PC-3 (cell line): ENCODE data around the gene SLAMF6. TPM values are rescaled to one million over a fixed set of nuclear protein-coding genes. Genes with fewer than 3 reads are reported as not detected.

Source experiments
- ATAC-seq: fragments of 200-7000 bp; cut with Tn5 transposase; 2 replicates; pipeline ENCODE4 v1.9.1; 2020; ENCODE audit warnings: mild to moderate bottlenecking, moderate library complexity
- BruUV-seq: library from RNA; stranded (reverse); fragments of 400-500 nt; replicated peaks from 2 replicates; lab custom pipeline; 2021; lab: Mats Ljungman, UMichigan
- CTCF ChIA-PET: fragments of 300-600 bp; sonication (Branson Sonifier 250); formaldehyde crosslinking; loops from one replicate; lab custom pipeline; 2022; ENCODE audit warnings: antibody characterized with exemption; lab: Charles Lee
- POLR2A ChIA-PET: fragments of 300-600 bp; sonication (Branson Sonifier 250); formaldehyde crosslinking; loops from one replicate; lab custom pipeline; 2022; ENCODE audit warnings: antibody characterized with exemption; ENCODE audit not compliant: unreplicated experiment; lab: Charles Lee
- DNase-seq: peaks from one replicate; pipeline ENCODE4 v3.0.0-alpha.2; 2015
- H2AFZ ChIP-seq: fragments of 300-600 bp; sonication (generic); 2 replicates; pipeline ENCODE4 v1.6.0; 2016; ENCODE audit warnings: antibody characterized with exemption, low read length
- H3F3A ChIP-seq: fragments of 300-600 bp; sonication (generic); one replicate; pipeline ENCODE4 v1.6.0; 2017; ENCODE audit warnings: antibody characterized with exemption, low read length, control low read depth, mild to moderate bottlenecking; ENCODE audit not compliant: unreplicated experiment
- H3K27ac ChIP-seq: fragments of 300-600 bp; sonication (generic); 2 replicates; pipeline ENCODE4 v1.5.1; 2016; ENCODE audit warnings: mild to moderate bottlenecking, low read length
- H3K27me3 ChIP-seq: fragments of 300-600 bp; sonication (generic); 2 replicates; pipeline ENCODE4 v1.6.1; 2016; ENCODE audit warnings: low read length, mixed read lengths
- H3K36me3 ChIP-seq: fragments of 300-600 bp; sonication (generic); 2 replicates; pipeline ENCODE4 v1.6.1; 2016; ENCODE audit warnings: low read depth, mixed run types, low read length, mixed read lengths
- H3K4me1 ChIP-seq: fragments of 300-600 bp; sonication (generic); 2 replicates; pipeline ENCODE4 v1.5.1; 2016; ENCODE audit warnings: low read length; ENCODE audit not compliant: insufficient read depth
- H3K4me2 ChIP-seq: fragments of 300-600 bp; sonication (generic); 2 replicates; pipeline ENCODE4 v1.6.0; 2016; ENCODE audit warnings: low read length
- H3K4me3 ChIP-seq: fragments of 300-600 bp; sonication (generic); 2 replicates; pipeline ENCODE4 v1.5.1; 2016; ENCODE audit warnings: mild to moderate bottlenecking, low read length, mixed read lengths
- H3K79me2 ChIP-seq: fragments of 300-600 bp; sonication (generic); 2 replicates; pipeline ENCODE4 v1.6.1; 2017; ENCODE audit warnings: low read length, mixed read lengths
- H3K9ac ChIP-seq: fragments of 300-600 bp; sonication (generic); 2 replicates; pipeline ENCODE4 v1.6.0; 2016; ENCODE audit warnings: mild to moderate bottlenecking, low read length
- H3K9me2 ChIP-seq: fragments of 300-600 bp; sonication (generic); replicated peaks from 2 replicates; pipeline ENCODE4 v1.6.1; 2016; ENCODE audit warnings: mixed run types, low read length, mixed read lengths
- H3K9me3 ChIP-seq: fragments of 300-600 bp; sonication (generic); 2 replicates; pipeline ENCODE4 v1.6.1; 2016; ENCODE audit warnings: low read length, mixed read lengths
- H4K20me1 ChIP-seq: fragments of 300-600 bp; sonication (generic); 2 replicates; pipeline ENCODE4 v1.6.1; 2016; ENCODE audit warnings: low read length, mixed read lengths
- CTCF ChIP-seq: fragments of 300-600 bp; sonication (generic); conservative IDR thresholded peaks from 2 replicates; pipeline ENCODE4 v1.5.1; 2017; ENCODE audit warnings: antibody characterized with exemption, low read depth, mild to moderate bottlenecking, low read length
- EZH2 ChIP-seq: fragments of 300-600 bp; sonication (generic); IDR thresholded peaks from one replicate; pipeline ENCODE4 v1.6.1; 2017; ENCODE audit warnings: antibody characterized with exemption, mild to moderate bottlenecking, low read length; ENCODE audit not compliant: unreplicated experiment
- EZH2phosphoT487 ChIP-seq: fragments of 300-600 bp; sonication (generic); IDR thresholded peaks from 2 replicates; pipeline ENCODE4 v1.6.1; 2018; ENCODE audit warnings: mild to moderate bottlenecking, antibody characterized with exemption, low read length, borderline replicate concordance
- intact Hi-C: fragments of 100-400 bp; cut with micrococcal nuclease; formaldehyde crosslinking; loops from 2 replicates; pipeline ENCODE4 v1.9.0; 2023
- total RNA-seq: library from RNA; depleted of rRNA; stranded (reverse); fragments of >200 nt; gene quantifications from 2 replicates; pipeline ENCODE4 v1.2.3, GENCODE V29; 2014

SLAMF6 gene
- total RNA-seq, 1 experiment from 2014 or later, result not detected

- POLR2A ChIA-PET, result no interaction called here
- Histone ChIP-seq H3F3A (no peaks in the 10 kb centered on the region), H3K36me3 (no peaks in the 10 kb centered on the region), H3K9ac (no peak overlapping the region), H3K27me3 (peaks cover 40% of the 10 kb centered on the region), H2AFZ (no peak overlapping the region), H3K9me2 (no peaks in the 10 kb centered on the region), H3K4me1 (no peaks in the 10 kb centered on the region), H3K9me3 (no peaks in the 10 kb centered on the region), H3K4me2 (no peak overlapping the region), H4K20me1 (no peaks in the 10 kb centered on the region), H3K79me2 (no peaks in the 10 kb centered on the region), H3K27ac (no peak overlapping the region), H3K4me3 (no peak overlapping the region)
- ATAC-seq (no peak), DNase-seq (no peak)
- no TSS peak for BruUV-seq
- intact Hi-C loops, result no loop called here
- TF ChIP-seq EZH2, result no peak
- no peak for TF ChIP-seq EZH2phosphoT487
- no peak for TF ChIP-seq CTCF
- CTCF ChIA-PET, result no interaction called here
Observed at GRCh38 chr1:160474392-160475242, 48.4 kb downstream of the SLAMF6 start.

- H3K27ac ChIP-seq, result no peak overlapping the region
- no peaks in the 10 kb centered on the region for H3F3A ChIP-seq
- DNase-seq (no peak), ATAC-seq (no peak)
- no peaks in the 10 kb centered on the region for H3K79me2 ChIP-seq
- no peaks in the 10 kb centered on the region for H3K36me3 ChIP-seq
- H3K9me3 ChIP-seq, result no peaks in the 10 kb centered on the region
- TF ChIP-seq EZH2phosphoT487, result no peak
- TF ChIP-seq CTCF, result no peak
- no peak for TF ChIP-seq EZH2
- CTCF ChIA-PET, result no interaction called here
- no peak overlapping the region for H3K9ac ChIP-seq
- no peaks in the 10 kb centered on the region for H4K20me1 ChIP-seq
- no peak overlapping the region for H2AFZ ChIP-seq
- no peaks in the 10 kb centered on the region for H3K9me2 ChIP-seq
- no TSS peak for BruUV-seq
- H3K4me3 ChIP-seq, result no peak overlapping the region
- no peak overlapping the region for H3K4me2 ChIP-seq
- POLR2A ChIA-PET, result no interaction called here
- no peaks in the 10 kb centered on the region for H3K4me1 ChIP-seq
- intact Hi-C loops, result no loop called here
- peaks cover 60% of the 10 kb centered on the region for H3K27me3 ChIP-seq
Observed at GRCh38 chr1:160472112-160472511, 50.9 kb downstream of the SLAMF6 start.

DNA sequence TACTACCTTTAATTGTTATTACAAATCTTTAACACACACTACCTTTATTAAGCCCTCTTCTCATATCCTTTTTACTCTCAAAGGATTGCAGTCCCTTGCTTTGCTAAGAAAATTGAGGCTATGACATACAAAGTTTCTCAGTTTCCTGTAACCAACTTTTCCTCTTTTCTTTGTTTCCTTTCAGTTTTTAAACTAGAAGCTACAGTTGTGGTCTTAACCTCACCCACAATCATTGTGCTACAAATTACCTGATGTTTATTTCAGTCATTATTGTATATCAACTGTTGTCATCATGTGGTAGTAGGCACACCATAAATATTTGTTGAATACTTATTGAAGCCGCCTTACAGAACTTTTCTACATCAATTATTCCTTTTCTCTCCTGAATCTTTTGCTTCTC is 51.8 kb downstream of the SLAMF6 start:
- intact Hi-C loops, result no loop called here
- Histone ChIP-seq H3K4me2 (no peak overlapping the region), H3K36me3 (no peaks in the 10 kb centered on the region), H3K9me2 (no peaks in the 10 kb centered on the region), H3K4me3 (no peak overlapping the region), H3K79me2 (no peaks in the 10 kb centered on the region), H3K9ac (no peak overlapping the region), H3K9me3 (no peaks in the 10 kb centered on the region), H3K27me3 (peaks cover 60% of the 10 kb centered on the region), H2AFZ (no peak overlapping the region), H4K20me1 (no peaks in the 10 kb centered on the region), H3F3A (no peaks in the 10 kb centered on the region), H3K27ac (no peak overlapping the region), H3K4me1 (no peaks in the 10 kb centered on the region)
- DNase-seq, result no peak
- TF ChIP-seq EZH2phosphoT487, result no peak
- TF ChIP-seq CTCF, result no peak
- no peak for TF ChIP-seq EZH2
- ChIA-PET POLR2A (no interaction called here), CTCF (no interaction called here)
- BruUV-seq, result no TSS peak
- no peak for ATAC-seq
